Measurements from ENCODE around the gene RYR1.
"Not testable (repeated sequence)": the region's sequence is repeated elsewhere in the genome, so short reads cannot be mapped to it uniquely, and the experiment has no call there.

RYR1 gene

DNA sequence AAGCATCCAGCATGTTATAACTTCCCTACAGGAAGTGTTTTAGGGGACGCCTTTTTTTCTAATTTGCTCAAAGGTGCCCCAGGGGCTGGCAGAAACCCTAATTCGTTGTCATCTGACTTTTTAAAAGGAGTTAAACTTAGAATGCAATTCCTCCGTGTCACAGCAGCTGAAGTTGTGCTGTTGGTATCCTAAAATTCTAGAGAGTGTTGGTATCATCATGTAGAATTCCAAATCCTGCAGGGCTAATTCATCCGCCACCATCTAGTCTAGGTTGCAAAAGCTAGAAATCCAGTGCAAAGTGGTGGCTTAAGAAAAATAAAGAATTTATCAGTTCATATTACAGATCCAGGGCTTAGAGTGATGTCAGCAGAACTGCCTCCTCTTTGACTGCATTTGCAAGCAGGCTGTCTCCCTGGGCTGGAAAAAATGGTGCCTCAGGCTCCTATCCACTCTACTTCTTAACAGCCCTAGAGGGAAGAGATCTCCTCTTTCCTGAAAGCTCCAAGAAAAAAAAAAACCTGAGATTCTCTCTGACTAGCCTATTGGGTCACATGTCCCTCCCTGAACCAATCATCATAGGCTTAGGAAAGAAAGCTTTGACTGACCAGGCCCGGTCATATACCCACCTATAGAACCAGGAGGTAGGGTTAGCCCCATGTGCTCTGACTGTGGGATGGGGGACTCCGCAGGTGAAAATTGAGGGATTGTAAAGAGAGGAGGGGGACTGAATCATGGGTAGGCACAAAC, 111.3 kb downstream of the RYR1 start:
- peak; percentile 25 for DNase-seq

DNA sequence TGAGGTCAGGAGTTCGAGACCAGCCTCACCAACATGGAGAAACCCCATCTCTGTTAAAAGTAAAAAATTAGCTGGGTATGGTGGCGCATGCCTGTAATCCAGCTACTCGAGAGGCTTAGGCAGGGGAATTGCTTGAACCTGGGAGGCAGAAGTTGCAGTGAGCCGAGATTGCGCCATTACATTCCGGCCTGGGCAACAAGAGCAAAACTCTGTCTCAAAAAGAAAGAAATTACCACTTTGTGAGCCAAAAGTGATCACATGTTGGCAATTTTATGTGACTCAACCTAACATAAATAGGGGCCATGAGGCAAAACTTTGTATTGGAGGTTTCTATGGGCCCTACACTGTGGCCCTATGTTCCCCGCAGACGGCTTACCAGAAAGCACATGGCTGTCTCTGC, 112.1 kb downstream of the RYR1 start:
- no peak for DNase-seq

DNA sequence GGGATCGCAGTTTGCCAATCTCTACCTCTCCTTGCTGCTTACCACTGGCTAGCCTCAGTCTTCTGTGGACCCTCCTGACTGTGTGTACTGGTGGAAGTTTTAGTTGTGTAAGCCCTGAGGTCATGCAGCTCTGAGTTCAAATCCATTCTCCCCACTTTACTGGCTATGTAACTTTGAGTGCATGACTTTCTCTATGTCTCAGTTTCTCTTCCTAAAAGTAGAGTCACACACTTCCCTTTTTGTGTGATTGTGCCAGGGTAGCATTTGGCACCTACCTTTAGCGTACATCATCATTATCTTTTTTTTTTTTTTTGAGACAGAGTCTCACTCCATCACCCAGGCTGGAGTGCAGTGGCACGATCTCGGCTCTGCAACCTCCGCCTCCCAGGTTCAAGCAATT, 113.9 kb downstream of the RYR1 start:
- DNase-seq, result no peak

DNA sequence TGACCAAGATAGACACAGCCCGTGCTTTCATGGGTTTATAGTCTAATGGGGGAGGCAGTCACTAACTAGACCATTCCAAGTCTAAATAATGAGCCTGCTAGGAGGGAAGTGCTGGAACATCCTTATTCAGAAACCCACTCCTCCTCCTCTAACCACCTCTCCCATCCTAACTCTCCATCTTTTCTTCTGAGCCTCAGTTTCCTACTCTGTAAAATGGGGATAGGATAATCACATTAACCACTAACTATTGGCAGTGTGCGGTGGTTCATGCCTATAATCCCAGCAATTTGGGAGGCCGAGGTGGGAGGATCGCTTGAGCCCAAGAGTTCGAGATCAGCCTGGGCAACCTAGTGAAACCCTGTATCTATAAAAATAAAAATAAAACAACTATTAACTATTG, 115.6 kb downstream of the RYR1 start:
- DNase-seq, result no peak

DNA sequence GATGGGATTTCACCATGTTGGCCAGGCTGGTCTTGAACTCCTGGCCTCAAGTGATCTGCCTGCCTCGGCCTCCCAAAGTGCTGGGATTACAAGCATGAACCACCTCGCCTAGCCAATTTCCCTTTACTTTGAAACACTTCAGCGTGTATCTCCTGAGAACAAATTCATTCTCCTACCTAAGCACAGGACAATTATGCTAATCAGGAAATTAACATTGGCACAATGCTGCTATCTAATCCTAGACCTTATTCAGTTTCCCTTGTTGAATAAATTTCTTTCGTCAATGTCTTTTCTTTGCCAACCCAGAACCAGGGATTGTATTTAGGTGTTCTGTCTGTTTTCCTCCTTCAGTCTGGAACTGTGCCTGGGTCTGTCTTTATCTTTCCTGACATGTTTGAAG, 116.5 kb downstream of the RYR1 start:
- DNase-seq, result no peak

DNA sequence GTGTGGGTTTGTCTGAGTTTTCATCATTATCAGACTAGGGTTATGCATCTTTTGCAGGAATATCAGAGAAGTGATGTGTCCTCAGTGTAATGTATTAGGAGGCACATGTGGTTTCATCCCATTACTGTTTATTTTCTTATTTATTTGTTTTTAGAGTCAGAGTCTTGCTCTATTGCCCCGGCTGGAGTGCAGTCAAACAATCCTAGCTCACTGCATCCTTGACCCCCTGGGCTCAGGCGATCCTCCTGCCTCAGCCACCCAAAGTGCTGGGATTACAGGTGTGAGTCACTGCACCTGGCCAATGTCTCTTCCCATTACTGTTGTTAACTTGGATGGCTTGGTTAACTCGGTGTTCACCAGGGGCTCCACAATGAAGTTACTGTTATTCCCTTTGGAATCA, 116.9 kb downstream of the RYR1 start:
- DNase-seq, result no peak

DNA sequence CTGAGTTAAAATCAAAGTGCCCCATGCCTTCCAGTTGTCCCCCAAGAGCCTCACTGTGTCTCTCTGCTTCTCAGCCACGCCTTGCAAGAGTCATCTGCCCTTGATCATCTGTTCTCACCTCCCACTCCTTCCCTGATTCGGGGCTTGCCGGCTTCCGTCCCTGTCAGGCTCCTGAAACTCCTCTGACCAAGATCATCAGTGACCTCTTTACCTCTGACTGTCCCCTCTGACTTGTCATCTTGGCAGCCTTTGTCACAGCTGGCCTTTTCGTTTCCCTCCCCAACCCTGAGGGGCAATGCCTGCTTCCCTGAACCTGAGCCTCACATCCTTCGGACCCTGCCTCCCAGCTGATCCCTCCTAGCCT, 117.9 kb downstream of the RYR1 start:
- DNase-seq, result no peak

DNA sequence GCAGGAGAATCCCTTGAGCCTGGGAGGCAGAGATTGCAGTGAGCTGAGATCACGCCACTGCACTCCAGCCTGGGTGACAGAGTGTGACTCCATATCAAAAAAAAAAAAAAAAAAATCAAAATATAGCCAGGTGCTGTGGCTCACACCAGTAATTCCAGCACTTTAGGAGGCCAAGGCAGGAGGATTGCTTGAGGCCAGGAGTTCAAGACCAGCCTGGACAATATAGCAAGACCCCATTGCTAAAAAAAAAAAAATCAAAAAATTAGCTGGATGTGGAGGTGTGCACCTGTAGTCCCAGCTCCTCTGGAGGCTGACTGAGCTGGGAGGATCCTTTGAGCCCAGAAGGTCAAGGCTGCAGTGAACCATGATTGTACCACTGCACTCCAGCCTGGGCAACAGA, 119.7 kb downstream of the RYR1 start:
- DNase-seq, result not testable (repeated sequence)

DNA sequence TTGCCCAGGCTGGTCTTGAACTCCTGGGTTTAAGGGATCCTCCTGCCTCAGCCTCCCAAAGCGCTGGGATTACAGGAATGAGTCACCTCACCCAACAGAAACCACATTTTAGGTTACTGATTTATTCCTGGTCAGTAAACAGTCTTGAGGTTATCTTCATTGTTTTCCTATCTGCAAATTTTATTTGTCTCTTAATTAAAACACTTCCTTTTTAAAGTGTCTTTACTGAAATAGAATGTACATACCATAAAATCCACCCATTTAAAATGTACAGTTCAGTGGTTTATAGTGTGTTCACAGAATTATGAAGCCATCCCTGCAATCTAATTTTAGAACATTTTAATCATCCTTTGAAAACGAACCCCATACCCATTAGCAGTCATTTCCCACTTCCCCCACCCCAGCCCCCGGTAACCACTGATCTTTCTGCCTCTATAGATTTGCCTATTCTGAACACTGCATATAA, 121.2 kb downstream of the RYR1 start:
- DNase-seq, result no peak

DNA sequence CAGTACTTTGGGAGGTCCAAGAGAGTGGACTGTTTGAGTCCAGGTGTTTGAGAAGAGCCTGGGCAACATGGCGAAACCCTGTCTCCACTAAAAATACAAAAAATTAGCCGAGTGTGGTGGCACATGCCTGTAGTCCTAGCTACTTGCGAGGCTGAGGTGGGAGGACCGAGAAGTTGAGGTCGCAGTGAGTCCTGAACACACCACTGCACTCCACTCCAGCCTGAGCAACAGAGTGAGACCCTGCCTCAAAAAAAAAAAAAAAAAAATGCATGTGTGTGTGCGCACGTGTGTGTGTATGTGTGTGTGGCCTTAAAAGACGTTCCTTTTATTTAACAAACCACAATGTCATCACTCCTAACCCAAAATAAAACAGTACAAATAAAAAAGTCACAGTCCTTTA, 121.7 kb downstream of the RYR1 start:
- no peak for DNase-seq

DNA sequence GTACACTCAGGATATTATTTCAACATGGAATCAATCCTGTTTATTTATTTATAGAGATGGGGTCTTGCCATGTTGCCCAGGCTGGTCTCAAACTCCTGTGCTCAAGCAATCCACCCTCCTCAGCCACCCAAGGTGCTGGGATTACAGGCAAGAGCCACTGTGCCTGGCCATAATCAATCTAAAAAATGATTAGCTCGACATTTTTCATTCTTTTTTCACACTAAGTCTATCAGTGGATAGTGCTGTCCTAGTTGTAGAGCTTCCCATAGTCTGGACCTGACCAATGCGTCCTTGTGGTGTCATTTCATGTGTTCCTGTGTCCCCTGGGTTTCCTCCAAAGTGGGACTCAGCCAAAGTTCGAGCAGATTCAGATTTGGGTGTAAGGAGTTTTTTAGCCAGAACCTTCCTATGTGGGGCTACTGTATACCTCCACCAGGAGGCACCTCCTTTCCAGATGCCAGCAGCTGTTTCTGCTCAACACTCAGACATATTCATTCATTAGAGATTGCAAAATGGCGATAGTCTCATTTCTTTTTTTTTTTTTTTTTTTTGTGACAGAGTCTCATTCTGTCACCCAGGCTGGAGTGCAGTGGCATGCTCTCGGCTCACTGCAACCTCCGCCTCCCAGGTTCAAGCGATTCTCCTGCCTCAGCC, 123.2 kb downstream of the RYR1 start:
- DNase-seq, result no peak

DNA sequence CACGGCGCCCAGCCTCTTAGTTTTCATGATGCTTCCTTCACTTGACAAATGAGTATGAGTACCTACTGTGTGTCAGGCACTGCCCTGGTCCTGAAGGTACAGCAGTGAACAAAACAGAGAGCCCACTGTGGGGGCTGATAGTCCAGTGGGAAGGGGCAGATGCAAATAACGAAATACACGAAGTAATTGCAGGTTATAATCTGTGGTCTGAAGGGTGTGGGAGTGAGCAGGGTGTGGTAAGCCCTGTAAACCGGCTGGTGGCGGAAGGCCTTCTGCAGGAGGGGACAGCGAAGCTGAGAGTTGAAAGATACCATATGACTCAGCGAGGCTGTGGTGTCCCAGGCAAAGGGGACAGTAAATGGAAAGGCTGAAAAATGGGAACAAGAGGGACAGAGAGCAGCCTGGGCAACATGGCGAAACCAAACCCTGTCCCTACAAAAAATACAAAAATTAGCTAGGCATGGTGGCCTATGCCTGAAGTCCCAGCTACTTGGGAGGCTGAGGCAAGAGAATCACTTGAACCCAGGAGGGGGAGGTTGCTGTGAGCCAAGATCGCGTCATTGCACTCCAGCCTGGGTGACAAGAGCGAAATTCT, 123.8 kb downstream of the RYR1 start:
- no peak for DNase-seq

DNA sequence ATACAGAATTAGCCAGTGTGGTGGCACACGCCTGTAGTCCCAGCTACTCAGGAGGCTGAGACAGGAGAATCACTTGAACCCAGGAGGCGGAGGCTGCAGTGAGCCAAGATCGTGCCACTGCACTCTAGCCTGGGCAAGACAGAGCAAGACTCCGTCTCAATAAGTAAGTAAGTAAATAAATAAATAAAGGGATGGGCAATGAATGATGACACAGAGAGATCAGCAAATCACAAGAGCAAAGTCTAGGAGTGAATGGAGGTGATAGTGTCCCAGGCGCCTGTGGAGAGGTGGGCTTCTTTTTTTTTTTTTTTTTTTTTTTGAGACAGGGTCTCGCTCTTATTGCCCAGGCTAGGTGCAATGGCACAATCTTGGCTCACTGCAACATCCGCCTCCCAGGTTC, 125.4 kb downstream of the RYR1 start:
- DNase-seq, result not testable (repeated sequence)

DNA sequence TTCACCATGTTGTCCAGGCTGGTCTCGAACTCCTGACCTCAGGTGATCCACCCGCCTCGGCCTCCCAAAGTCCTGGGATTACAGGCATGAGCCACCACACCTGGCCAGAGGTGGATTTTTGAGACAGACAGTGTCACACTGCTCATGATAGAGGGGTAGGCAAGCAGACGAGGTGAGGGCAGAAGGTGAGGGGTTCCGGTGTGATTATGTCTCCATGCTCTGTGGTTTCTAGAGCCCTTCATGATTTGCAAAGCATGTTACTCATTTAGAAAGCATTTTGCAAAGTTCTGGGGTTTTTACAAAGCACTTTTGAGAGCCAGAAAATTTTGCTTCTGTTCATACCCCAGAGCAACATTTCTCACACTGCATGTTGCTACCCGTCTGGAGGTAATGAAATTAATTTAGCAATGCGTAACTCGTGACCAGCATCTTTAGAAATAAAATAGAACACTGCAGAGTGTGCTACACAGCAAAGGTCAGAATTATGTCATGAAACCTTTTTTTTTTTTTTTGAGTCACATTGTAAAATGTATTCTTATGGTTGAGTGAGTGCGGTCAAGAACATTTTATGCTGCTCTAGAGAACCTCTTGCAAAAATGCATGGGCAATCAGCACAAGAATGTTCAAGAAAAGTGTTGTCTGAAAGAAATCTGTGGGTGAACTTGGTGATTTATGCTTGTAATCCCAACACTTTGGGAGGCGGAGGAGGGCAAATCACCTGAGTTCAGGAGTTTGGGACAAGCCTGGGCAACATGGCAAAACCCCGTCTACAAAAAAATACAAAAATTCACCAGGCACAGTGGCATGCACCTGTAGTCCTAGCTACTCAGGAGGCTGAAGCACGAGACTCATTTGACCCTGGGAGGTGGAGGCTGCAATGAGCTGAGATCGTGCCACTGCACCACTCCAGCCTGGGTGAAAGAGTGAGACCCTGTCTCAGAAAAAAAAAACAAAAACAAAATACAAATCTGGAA, 126.2 kb downstream of the RYR1 start:
- no peak for DNase-seq

DNA sequence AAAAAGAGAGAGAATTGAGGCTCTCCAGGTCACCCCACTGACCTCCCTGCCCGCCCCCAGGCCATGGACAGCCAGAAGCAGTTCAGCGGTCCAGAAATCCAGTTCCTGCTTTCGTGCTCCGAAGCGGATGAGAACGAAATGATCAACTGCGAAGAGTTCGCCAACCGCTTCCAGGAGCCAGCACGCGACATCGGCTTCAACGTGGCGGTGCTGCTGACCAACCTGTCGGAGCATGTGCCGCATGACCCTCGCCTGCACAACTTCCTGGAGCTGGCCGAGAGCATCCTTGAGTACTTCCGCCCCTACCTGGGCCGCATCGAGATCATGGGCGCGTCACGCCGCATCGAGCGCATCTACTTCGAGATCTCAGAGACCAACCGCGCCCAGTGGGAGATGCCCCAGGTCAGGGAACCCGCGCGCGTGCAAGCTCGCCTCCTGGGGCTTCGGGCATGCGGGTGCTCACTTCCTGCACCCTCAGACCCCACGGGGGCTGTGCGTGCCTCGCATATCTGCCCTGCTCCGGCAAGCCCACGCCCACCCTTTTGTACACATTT, 127.6 kb downstream of the RYR1 start:
- no peak for DNase-seq

DNA sequence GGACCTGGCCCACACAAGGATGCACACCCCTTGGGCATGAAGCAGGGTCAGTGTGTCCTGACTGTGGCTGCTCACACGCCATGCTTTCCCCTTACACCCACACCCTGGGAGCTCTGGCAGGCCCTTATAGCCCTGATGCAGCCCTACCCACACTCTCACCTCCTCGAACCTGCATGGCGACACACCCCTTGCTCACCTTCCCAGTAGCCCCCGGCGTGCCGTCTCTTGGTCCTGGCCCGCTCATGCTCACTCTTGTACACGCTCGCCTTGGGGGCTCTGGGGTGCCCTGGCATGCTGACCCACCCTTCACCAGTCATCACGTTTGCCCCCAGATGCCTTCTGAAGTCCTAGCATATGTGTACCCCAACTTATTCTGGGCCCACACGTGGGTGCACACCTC, 128.2 kb downstream of the RYR1 start:
- no peak for DNase-seq

DNA sequence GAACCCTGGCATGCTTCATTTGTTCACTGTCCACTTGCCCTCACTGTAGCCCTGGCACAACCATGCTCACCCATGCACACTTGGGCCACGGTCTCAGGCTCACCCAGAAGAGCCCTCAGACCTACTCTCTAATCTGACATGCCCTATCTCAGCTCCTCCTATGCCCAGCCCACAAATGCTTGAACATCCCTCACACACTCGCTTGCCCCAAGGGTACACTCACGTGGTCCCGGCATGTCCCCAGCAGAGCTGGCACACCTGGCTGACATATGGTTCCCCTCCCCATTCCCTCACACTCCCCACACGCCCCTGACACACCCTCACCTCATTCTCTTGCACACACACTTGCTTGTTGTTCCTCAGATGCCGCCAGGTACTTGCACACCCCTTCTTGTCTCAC, 128.6 kb downstream of the RYR1 start:
- no peak for DNase-seq

DNA sequence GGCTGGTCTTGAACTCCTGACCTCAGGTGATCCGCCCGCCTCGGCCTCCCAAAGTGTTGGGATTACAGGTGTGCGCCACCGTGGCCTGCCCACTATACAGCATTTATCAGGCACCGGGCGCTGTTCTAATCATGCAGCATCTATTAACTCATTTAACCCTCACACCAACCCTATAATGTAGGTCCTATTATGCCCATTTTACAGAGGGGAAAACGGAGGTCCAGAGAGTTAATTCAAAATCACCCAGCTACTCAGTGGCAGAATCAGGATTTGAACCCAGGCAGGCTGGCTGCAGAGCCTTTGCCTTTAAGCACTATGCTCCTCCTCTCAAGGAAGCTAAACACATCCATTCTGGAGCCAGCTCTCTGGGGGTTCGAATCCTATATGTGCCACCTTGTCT, 130.0 kb downstream of the RYR1 start:
- no peak for DNase-seq

DNA sequence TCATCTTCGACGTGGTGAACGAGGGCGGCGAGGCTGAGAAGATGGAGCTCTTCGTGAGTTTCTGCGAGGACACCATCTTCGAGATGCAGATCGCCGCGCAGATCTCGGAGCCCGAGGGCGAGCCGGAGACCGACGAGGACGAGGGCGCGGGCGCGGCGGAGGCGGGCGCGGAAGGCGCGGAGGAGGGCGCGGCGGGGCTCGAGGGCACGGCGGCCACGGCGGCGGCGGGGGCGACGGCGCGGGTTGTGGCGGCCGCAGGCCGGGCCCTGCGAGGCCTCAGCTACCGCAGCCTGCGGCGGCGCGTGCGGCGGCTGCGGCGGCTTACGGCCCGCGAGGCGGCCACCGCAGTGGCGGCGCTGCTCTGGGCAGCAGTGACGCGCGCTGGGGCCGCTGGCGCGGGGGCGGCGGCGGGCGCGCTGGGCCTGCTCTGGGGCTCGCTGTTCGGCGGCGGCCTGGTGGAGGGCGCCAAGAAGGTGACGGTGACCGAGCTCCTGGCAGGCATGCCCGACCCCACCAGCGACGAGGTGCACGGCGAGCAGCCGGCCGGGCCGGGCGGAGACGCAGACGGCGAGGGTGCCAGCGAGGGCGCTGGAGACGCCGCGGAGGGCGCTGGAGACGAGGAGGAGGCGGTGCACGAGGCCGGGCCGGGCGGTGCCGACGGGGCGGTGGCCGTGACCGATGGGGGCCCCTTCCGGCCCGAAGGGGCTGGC, 131.6 kb downstream of the RYR1 start:
- no peak for DNase-seq

DNA sequence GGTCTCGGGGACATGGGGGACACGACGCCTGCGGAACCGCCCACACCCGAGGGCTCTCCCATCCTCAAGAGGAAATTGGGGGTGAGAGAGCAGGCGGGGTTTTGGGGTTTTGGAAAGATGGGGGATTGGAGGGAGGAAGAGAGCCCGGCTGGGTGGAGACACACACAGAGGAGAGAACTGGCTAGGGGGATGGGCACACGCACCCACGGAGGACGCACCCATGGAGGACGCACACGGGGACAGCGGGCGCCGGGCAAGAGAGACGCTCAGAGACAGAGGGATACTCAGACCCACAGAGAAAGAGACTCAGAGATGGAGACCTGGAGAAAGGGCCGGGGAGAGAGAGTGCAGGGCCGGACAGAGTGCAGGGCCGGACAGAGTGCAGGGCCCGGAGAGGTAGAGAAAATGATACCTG, 132.2 kb downstream of the RYR1 start:
- no peak for DNase-seq

DNA sequence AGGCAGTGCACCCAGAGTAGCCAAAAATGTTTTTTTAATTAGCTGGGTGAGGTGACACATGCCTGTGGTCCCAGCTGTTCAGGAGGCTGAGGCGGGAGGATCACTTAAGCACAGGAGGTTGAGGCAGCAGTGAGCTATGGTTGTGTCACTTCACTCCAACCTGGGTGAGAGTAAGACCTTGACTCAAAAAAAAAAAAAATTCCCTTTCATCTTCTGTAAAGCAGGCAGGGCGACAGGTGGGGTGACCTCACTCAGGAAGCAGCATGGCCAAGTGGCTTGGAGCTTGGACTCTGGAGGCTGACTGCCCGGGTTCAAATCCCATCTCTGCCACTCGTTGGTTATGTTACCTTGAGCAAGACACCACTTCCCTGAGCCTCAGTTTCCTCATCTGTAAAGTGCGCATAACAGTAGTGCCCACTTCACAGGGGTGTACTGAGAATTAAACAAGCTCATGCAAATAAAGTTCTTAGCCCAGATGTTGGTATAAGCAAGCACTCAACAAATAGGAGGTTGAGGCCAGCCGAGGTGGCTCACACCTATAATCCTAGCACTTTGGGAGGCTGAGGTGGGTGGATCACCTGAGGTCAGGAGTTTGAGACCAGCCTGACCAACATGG, 136.0 kb downstream of the RYR1 start:
- DNase-seq, result no peak

DNA sequence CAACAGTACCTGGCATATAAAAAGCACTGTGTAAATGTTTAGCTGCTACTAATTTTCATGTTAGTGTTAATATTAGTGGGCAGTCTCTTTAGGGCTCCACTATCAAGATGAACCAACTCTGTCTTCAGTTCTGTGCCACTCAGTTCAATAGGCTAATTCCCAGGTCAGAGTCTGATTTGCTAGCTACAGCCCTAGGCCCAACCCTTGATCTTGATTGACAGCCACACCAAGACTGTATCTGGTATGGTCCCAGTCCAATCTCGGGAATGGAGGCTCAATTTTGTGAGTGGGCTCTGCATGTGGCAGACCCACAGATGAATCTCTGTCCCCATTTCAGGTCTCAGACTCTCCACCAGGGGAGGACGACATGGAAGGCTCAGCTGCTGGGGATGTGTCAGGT, 138.2 kb downstream of the RYR1 start:
- no peak for DNase-seq

Measured in T1000 (cell line).